ENCODE data around the gene PSD2. TPM values are rescaled to one million over a fixed set of nuclear protein-coding genes. Genes with fewer than 3 reads are reported as not detected.
A peak's percentile ranks its signal among the peaks of the same experiment; 100 is the strongest.

Gene PSD2
- total RNA-seq, 2 experiments from 2014 or later, result 0.08 TPM; not detected in 1

DNA sequence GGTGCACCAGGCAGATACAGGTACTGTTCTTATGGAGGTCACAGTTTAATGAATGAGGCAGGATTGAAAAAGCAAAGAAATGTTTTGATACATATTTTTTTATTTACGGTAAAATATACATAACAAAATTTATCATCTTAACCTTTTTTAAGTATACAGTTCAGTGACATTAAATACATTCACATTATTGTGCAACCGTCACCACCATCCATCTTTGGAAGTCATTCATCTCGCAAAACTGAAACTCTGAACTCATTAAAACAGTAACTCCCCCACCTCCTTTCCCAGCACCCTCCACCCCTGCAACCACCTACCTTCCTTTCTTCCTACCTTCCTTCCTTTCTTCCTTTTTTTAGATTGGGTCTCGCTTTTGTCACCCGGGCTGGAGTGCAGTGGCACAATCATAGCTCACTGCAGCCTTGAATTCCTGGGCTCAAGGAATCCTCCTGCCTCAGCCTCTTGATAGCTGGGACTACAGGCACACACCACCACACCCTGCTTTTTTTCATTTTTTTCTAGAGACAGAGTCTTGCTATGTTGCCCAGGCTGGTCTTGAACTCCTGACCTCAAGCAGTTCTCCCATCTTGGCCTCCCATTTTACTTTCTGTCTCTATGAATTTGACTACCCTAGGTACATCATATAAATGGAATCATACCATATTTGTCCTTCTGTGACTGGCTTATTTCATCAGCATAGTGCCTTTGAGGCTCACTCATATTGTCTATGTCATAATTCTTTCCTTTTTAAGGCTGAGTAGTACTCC is 22.5 kb upstream of the PSD2 start:
- Mint-ChIP-seq H3K36me3 (ENCODE audit: low read depth) (no peaks in the 10 kb centered on the region), H3K9me3 (no peaks in the 10 kb centered on the region), H3K27me3 (peaks cover 18% of the 10 kb centered on the region), H3K4me3 (no peak overlapping the region), H3K27ac (no peak overlapping the region), H3K4me1 (ENCODE audit: low read depth) (no peaks in the 10 kb centered on the region)
- Histone ChIP-seq H3K27ac (ENCODE audit: low read depth in 1 of 2, low read length in 2 of 2) (no peak overlapping the region), H3K4me3 (ENCODE audit: low read length) (no peak overlapping the region), H3K9me3 (ENCODE audit: control insufficient read depth in 1 of 2, insufficient read depth in 1 of 2, low read length in 2 of 2) (no peaks in the 10 kb centered on the region), H3K4me1 (ENCODE audit: insufficient read depth, low read length) (peaks cover 8% of the 10 kb centered on the region), H3K36me3 (ENCODE audit: insufficient read depth, low read length) (no peaks in the 10 kb centered on the region), H3K27me3 (ENCODE audit: control insufficient read depth in 1 of 2, insufficient read depth in 2 of 2, low read length in 2 of 2) (no peaks in the 10 kb centered on the region)
- DNase-seq (no peak), ATAC-seq (ENCODE audit: poor library complexity) (no peak)
- intact Hi-C loops (cut with DNase I, micrococcal nuclease), result no loop called here
- CTCF ChIA-PET, result interaction anchor here (1.3 kb wide), 1 partner anchor 8 kb away, joined by 6 read pairs; no protein-coding TSS in a partner anchor
- POLR2A ChIA-PET, result no interaction called here
- TF ChIP-seq CTCF (IDR thresholded peaks at IDR 0.05), result no peak

DNA sequence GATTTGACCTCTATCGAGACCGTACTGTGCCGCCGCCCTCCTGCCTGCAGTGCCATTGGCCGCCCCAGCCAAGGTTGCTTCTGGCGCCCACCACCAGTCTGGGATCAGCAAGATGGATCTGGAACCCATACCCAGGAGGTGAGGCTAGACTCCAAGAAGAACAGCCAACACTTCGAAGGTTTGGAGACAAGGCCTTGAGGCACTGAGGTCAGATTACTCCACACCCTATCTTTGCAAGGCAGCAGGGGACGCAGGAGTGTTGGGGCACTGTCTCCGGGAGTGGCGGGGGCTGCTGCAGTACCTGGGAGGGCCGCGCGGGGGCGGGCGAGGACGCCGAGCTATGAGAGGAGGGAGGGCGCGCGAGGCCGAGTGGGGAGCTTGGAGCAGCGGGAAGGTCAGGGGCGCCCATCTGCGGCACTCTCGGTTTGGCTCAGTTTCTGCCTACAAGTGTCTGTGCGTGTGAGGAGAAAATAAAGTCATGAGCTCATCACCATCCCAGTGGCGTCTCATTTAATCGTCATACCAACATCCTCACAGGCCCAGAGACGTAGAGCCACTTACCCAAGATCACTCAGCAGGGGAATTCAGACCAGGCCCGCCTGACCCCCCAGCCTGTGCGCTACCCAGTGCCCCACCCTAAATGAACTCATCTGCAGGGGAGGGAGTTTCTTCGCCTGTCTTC is 20.5 kb upstream of the PSD2 start:
- Mint-ChIP-seq H3K36me3 (ENCODE audit: low read depth) (no peaks in the 10 kb centered on the region), H3K4me1 (ENCODE audit: low read depth) (no peaks in the 10 kb centered on the region), H3K9me3 (no peaks in the 10 kb centered on the region), H3K27ac (no peak overlapping the region), H3K4me3 (no peak overlapping the region), H3K27me3 (peaks cover 22% of the 10 kb centered on the region)
- Histone ChIP-seq H3K9me3 (ENCODE audit: control insufficient read depth in 1 of 2, insufficient read depth in 1 of 2, low read length in 2 of 2) (no peaks in the 10 kb centered on the region), H3K27ac (ENCODE audit: low read depth in 1 of 2, low read length in 2 of 2) (no peak overlapping the region), H3K27me3 (ENCODE audit: control insufficient read depth in 1 of 2, insufficient read depth in 2 of 2, low read length in 2 of 2) (no peaks in the 10 kb centered on the region), H3K4me1 (ENCODE audit: insufficient read depth, low read length) (peaks cover 8% of the 10 kb centered on the region), H3K4me3 (ENCODE audit: low read length) (no peak overlapping the region), H3K36me3 (ENCODE audit: insufficient read depth, low read length) (no peaks in the 10 kb centered on the region)
- POLR2A ChIA-PET, result no interaction called here
- CTCF ChIA-PET, result interaction anchor here (0.7 to 7.5 kb wide), 10 partner anchors 9 to 194 kb away, joined by 3 to 63 read pairs (median 5); no protein-coding TSS in a partner anchor
- peak; percentile 64 to 84 (median 74) for DNase-seq
- ATAC-seq (ENCODE audit: poor library complexity), result peak; percentile 99
- intact Hi-C loops (cut with DNase I, micrococcal nuclease), result no loop called here
- TF ChIP-seq CTCF (IDR thresholded peaks at IDR 0.05), result peak; percentile 77

DNA sequence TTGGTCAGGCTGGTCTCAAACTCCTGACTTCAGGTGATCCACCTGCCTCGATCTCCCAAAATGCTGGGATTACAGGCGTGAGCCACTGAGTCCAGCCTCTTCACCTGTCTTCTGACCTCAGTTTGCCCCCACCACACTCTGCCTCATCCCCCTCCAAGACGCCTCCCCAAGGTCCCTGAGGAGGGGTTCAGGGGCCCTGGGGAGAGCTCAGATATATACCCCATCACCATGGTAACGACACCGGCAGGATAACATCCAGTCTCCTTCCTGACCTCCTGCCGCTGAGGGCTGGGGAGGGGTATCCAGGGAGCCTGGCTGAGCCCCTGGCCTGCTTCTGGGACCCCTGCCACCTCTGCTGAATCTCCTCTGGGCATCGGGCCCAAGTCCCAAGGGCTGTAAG is 19.7 kb upstream of the PSD2 start:
- Histone ChIP-seq H3K4me3 (ENCODE audit: low read length) (no peak overlapping the region), H3K9me3 (ENCODE audit: control insufficient read depth in 1 of 2, insufficient read depth in 1 of 2, low read length in 2 of 2) (no peaks in the 10 kb centered on the region), H3K36me3 (ENCODE audit: insufficient read depth, low read length) (no peaks in the 10 kb centered on the region), H3K27ac (ENCODE audit: low read depth in 1 of 2, low read length in 2 of 2) (no peak overlapping the region), H3K4me1 (ENCODE audit: insufficient read depth, low read length) (peaks cover 8% of the 10 kb centered on the region), H3K27me3 (ENCODE audit: control insufficient read depth in 1 of 2, insufficient read depth in 2 of 2, low read length in 2 of 2) (no peaks in the 10 kb centered on the region)
- ATAC-seq (ENCODE audit: poor library complexity) (no peak), DNase-seq (no peak)
- CTCF ChIA-PET, result interaction anchor here (1.0 to 7.5 kb wide), 7 partner anchors 10 to 193 kb away, joined by 3 to 63 read pairs (median 5); no protein-coding TSS in a partner anchor
- no peak overlapping the region for H3K27ac Mint-ChIP-seq
- POLR2A ChIA-PET, result no interaction called here
- H3K4me1 Mint-ChIP-seq (ENCODE audit: low read depth), result no peaks in the 10 kb centered on the region
- intact Hi-C loops (cut with DNase I, micrococcal nuclease), result no loop called here
- H3K4me3 Mint-ChIP-seq, result no peak overlapping the region
- H3K36me3 Mint-ChIP-seq (ENCODE audit: low read depth), result no peaks in the 10 kb centered on the region
- H3K9me3 Mint-ChIP-seq, result no peaks in the 10 kb centered on the region
- H3K27me3 Mint-ChIP-seq, result peaks cover 27% of the 10 kb centered on the region
- TF ChIP-seq CTCF (IDR thresholded peaks at IDR 0.05), result no peak
